Fibroblast of villous mesenchyme (primary cell): ENCODE data around the gene SPN. TPM values are rescaled to one million over a fixed set of nuclear protein-coding genes. Genes with fewer than 3 reads are reported as not detected.
"Not testable (repeated sequence)": the region's sequence is repeated elsewhere in the genome, so short reads cannot be mapped to it uniquely, and the experiment has no call there.

Experiments
- DNase-seq: peaks from one replicate; pipeline ENCODE4 v3.0.0-alpha.2; 2010; ENCODE audit warnings: low read depth
- H3K4me3 ChIP-seq: 2 replicates; pipeline ENCODE4 v1.5.1; 2011; ENCODE audit warnings: low read depth, mild to moderate bottlenecking, low read length
- total RNA-seq: library from RNA; depleted of rRNA; stranded (reverse); fragments of >200 nt; gene quantifications from 2 replicates; pipeline ENCODE4 v1.2.3, GENCODE V29; 2012
- TF ChIP-seq, protein P1 (sequence below): IDR thresholded peaks from 2 replicates; pipeline ENCODE4 v1.5.1; 2012; ENCODE audit warnings: low read depth, mild to moderate bottlenecking, low read length; ENCODE audit not compliant: insufficient read depth

Gene SPN, protein sequence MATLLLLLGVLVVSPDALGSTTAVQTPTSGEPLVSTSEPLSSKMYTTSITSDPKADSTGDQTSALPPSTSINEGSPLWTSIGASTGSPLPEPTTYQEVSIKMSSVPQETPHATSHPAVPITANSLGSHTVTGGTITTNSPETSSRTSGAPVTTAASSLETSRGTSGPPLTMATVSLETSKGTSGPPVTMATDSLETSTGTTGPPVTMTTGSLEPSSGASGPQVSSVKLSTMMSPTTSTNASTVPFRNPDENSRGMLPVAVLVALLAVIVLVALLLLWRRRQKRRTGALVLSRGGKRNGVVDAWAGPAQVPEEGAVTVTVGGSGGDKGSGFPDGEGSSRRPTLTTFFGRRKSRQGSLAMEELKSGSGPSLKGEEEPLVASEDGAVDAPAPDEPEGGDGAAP
- not detected in 2 replicates for total RNA-seq

DNA sequence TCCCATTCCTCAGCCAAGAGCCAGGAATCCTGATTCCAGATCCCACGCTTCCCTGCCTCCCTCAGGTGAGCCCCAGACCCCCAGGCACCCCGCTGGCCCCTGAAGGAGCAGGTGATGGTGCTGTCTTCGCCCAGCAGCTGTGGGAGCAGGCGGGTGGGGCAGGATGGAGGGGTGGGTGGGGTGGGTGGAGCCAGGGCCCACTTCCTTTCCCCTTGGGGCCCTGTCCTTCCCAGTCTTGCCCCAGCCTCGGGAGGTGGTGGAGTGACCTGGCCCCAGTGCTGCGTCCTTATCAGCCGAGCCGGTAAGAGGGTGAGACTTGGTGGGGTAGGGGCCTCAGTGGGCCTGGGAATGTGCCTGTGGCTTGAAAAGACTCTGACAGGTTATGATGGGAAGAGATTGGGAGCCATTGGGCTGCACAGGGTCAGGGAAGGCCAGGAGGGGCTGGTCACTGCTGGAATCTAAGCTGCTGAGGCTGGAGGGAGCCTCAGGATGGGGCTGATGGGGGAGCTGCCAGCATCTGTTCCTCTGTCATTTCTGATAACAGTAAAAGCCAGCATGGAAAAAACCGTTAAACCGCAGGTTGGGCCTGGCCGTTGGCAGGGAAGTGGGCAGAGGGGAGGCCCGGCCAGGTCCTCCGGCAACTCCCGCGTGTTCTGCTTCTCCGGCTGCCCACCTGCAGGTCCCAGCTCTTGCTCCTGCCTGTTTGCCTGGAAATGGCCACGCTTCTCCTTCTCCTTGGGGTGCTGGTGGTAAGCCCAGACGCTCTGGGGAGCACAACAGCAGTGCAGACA is at the start of gene SPN:
TSS of gene SPN (plus strand) at position 232 of the 791 bp plus-strand sequence. CDS start at position 714, 482 bp downstream.
- no peak within 1 kb of the TSS for H3K4me3 ChIP-seq
- no peak for DNase-seq
- TF ChIP-seq, protein P1, sequence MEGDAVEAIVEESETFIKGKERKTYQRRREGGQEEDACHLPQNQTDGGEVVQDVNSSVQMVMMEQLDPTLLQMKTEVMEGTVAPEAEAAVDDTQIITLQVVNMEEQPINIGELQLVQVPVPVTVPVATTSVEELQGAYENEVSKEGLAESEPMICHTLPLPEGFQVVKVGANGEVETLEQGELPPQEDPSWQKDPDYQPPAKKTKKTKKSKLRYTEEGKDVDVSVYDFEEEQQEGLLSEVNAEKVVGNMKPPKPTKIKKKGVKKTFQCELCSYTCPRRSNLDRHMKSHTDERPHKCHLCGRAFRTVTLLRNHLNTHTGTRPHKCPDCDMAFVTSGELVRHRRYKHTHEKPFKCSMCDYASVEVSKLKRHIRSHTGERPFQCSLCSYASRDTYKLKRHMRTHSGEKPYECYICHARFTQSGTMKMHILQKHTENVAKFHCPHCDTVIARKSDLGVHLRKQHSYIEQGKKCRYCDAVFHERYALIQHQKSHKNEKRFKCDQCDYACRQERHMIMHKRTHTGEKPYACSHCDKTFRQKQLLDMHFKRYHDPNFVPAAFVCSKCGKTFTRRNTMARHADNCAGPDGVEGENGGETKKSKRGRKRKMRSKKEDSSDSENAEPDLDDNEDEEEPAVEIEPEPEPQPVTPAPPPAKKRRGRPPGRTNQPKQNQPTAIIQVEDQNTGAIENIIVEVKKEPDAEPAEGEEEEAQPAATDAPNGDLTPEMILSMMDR = no peak

DNA sequence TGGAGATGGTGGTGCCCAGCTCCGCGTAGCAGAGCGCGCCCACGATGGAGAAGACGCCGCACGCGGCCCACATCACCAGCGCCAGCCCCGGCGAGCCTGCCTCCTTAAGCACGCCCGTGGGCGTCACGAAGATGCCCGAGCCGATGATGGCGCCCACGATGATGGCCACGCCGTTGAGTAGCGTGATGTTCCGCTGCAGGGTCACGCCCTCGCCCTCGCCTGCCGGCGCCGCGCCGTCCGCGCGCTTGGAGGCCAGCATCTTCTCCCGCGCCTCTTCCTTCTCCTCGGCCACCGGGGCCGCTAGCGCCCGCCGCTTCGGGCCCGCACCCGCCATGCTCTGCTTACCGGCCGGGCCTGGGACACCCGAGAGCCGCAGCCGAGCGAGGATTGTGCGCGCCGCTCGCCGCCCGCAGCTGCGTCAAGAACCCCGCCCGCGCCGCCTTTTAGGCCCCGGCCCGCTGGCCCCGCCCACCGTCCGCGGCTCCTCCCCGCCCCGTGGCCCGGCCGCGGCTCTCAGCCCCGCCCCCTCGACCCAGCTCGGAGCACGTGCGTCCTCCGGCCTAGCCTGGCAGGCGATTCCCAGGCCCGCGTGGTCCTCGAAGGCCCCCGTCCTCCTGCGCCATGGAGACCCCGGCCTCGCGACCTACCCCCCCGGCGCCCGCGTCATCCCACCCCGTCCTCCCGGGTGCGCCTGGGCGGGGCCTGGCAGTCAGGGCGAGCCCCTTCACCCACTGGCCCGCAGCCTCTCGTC is 49.6 kb upstream of the SPN start:
- peak overlapping the region; percentile 71 for H3K4me3 ChIP-seq
- DNase-seq = peak; percentile 73

DNA sequence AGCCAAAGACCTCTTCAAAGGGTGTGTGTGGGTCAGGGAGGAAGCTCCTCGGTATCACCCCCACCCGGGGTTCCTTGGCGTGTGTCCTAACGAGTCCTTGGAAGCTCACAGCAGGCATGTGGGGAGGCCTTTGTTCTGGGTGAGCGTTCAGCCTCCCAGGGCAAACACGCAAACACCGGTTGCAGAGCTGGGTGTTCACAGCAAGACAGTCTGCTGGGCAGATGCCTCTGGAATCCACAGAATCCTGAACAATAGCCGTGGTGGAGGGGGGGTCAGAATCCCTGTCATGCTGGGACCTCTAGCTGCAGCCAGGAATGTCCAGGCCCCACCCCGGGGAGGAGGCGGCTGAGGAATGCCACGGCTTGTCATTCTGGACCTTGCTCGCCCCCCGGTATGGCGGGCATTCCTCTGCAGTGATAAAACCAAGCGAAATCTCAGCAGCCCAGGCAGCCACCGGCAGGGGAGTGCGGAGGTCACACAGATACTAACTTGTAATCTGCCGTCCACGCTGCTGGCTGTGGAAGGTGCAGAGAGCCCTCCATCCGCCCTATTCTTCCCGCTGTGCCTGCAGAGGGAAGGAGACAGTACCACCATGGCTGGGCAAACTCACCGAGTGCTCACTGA is 48.2 kb upstream of the SPN start:
- H3K4me3 ChIP-seq = not testable (repeated sequence)
- TF ChIP-seq, protein P1 = peak; percentile 8
- peak; percentile 25 for DNase-seq

DNA sequence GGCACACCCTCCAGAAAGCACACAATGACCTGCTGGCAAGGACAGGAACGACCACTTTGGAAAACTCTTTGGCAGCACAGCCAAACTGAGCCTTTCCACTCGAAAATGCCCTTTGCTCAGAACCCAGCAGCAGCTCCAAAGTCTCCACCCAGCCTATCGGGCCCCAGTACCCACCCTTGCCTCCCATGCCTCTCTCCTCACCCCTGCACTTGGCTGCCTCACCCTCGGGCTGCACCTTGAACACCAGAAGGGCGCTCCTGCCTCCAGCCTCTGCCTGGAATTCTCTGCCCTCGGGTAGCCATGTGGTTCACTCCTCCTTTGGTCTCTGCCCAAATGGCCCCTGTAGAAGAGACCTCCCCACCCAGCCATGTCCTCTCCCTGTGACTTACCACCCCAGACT is 46.9 kb upstream of the SPN start:
- not testable (repeated sequence) for H3K4me3 ChIP-seq, DNase-seq

DNA sequence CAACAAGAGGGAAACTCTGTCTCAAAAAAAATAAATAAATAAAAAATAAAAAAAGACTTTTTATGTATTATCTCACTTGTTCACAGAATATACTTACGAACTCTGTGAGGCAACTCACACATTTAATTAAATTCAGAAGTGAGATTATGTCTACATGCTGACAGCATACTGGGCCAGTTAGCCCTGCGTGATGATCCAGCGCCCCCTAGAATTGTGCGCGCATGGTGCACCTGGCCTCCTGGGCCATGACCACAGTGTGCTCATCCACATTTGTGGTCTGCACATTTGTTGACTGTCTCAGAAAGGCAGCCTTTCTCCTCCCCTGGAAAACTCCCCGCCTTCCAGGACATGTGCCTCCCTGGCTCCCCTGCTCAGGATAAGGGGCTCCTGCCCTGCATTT is 42.5 kb upstream of the SPN start:
- DNase-seq = not testable (repeated sequence)

DNA sequence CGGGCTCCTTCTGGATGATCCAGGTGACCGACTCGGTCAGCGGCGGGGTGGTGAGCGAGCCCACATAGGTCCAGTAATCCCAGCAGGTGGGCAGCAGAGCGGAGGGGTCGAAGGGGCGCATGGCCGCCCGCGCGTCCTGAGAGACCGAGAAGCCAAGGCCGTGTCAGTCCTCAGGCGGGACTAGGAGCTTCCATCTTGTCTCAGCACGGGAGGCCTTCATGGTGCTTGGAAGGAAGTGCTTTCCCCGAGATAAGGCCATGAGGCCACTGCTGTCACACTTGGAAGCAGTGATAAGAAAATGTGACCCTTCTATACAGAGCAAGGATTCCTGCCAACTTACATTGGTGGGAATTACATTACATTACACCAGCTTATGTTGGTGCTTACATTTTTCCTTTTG is 40.3 kb upstream of the SPN start:
- not testable (repeated sequence) for DNase-seq, H3K4me3 ChIP-seq

More for the DNA sequence above, 42.5 kb upstream of the SPN start:
- not testable (repeated sequence) for H3K4me3 ChIP-seq

DNA sequence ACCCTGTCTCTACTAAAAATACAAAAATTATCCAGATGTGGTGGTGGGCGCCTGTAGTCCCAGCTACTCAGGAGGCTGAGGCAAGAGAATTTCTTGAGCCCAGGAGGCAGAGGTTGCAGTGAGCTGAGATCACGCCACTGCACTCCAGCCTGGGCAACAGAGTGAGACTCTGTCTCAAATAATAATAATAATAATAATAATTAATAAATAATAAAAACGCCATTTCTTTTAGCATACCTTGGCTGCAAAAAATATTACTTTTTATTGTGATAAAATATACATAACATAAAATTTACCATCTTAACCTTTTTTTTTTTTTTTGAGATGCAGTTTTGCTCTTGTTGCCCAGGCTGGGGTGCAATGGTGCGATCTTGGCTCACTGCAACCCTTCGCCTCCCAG is 39.8 kb upstream of the SPN start:
- not testable (repeated sequence) for H3K4me3 ChIP-seq, DNase-seq

DNA sequence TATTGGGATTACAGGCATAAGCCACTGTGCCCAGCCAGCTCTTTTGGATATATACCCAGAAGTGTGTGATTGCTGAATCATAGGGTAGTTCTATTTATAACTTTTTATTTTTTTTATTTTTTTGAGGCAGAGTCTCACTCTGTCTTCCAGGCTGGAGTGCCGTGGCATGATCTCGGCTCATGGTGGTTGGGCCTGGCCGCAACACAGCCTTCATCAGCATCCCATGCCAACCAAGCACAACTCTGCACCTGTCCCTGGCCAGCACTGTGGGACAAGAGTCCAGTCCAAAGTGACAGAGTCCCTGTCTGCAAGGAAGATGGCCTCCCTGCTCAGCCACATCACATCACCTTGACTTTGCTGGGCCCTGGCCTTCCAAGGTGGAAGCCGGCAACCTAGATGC is 37.9 kb upstream of the SPN start:
- DNase-seq, H3K4me3 ChIP-seq: not testable (repeated sequence)

DNA sequence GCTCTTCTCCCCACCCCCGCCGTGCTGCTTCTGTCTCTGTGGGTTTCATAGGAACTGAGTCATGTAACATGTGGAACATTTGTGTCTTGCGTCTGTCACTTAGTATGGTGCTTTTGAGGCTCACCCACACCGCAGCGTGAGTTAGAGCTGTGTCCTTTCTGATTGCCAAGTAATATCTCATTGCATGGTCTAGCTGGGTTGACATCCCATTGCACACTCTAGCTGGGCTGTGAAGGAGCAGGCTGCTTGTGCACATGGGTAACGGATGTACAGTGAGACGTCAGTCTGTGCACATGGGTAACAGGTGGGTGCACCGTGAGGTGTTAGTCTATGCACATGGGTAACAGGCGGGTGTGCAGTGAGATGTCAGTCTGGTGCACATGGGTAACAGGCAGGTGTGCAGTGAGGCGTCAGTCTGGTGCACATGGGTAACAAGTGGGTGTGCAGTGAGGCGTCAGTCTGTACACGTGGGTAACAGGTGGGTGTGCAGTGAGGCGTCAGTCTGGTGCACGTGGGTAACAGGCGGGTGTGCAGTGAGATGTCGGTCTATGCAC is 36.2 kb upstream of the SPN start:
- not testable (repeated sequence) for DNase-seq, H3K4me3 ChIP-seq

DNA sequence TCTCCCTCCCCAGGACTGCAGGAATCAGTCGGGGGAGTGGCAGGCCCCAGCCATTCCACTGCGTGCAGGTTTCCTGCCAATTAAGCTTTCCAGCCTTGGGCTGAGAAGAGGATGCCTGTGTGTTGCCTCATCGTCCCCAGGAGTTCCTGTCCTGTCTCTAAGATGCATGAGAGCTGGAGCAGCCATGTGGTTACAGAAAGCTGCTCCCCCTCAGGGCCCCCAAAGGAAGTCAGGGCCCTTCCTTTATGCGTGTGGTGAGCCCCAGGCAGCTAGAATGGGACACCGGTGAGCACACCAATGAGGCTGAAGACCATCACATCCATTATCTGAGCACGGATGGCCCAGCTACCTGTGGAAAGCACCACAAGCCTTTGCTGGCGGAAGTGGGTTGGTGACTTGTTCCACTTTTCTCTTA is 35.4 kb upstream of the SPN start:
- not testable (repeated sequence) for DNase-seq, H3K4me3 ChIP-seq

DNA sequence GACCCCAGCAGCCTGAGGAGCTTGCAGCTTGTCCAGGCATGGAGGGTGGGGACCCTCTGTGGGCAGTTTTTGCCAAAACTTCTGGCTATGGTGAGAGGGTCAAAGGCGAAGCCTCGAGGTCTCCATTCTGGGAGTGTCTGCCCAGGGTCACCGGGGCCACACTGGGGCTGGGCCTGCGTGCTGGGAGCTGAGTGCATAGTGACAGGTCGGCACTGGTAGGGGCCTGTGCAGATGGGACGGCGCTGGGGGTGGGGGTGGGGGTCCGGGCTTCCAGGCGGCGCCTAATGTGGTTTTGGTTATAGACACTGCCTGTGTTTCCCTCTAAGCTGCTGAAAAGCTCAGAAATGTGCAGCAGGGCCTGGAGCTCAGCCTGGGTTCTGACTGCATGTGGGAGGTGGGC is 34.3 kb upstream of the SPN start:
- not testable (repeated sequence) for DNase-seq

DNA sequence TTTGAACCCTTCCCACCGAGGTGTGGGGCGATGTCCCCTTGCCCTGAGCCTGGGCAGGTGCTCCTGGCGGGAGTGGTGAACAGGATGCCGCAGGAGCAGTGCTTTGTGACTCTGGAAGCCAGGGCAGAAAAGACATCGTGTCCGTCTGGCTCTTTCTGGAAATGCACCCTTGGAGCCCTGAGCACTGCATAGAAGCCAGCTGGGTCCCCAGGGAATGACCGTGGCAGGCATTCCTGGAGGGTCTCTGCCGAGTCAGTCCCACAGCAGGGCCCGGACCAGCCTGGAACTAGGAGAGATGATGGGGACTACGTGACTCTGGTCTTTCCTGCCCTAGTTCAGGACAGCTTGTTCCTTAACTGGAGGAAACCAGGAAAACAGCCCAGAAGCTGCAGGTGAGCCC is 33.7 kb upstream of the SPN start:
- not testable (repeated sequence) for DNase-seq

More for the DNA sequence above, 34.3 kb upstream of the SPN start:
- H3K4me3 ChIP-seq = not testable (repeated sequence)

DNA sequence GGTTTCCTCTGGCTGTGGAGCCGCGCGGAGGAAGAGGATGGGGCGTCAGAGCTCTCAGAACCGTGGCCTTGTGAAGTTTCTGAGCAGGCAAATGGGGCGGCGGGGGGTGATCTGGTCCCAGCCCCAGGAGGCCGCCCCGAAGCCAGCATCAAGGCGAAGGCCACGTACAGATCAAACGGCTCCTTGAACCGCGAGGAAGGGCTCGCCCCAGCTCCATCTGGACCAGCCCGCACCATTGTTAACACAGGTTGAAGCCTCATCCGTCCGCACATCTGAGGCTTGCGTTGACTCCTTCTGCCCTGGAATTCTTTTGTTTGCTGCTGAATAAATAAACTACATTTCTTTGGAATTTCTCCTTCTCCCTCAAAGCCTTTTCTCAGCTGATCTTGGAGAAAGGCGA is 31.4 kb upstream of the SPN start:
- DNase-seq, H3K4me3 ChIP-seq: not testable (repeated sequence)

More for the DNA sequence above, 33.7 kb upstream of the SPN start:
- H3K4me3 ChIP-seq = not testable (repeated sequence)

DNA sequence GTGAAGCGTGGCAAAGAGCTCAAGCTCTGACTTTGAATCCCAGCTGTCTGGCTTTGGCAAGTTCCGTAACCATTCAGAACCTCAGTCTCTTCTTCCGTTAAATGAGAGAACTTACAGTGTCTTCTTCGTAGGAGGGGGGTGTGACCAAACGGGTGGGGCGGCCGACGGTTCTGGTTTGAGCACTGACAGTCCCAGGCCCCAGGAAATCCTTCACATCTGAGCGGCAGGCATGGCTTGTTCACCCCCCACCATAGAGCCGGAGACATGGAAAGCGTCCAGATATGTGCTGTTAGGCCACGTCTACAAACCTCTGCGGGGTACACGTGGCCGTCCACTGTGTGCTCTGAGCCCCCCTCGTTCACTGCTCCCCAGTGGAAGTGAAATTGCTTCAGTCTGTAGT is 27.1 kb upstream of the SPN start:
- not testable (repeated sequence) for H3K4me3 ChIP-seq, DNase-seq

DNA sequence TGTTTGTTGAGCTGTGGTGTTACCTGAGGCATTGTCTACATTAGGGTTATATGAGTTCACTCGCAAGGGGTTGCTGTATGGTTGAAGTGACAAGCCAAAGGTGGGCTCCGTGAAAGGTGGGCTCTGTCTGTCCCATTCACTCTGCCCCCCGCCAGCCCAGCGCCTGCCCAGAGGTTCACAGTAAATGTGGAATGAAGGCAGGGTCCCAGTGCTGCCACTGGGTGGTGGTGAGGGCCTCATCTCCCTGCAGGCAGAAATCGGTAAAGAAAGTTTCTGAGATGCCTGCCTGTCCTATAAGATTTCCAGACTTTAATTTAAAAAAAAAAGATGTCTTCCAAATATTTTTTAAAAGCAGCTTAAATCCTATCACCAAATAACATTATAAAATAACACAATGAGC is 26.7 kb upstream of the SPN start:
- H3K4me3 ChIP-seq, DNase-seq: not testable (repeated sequence)

DNA sequence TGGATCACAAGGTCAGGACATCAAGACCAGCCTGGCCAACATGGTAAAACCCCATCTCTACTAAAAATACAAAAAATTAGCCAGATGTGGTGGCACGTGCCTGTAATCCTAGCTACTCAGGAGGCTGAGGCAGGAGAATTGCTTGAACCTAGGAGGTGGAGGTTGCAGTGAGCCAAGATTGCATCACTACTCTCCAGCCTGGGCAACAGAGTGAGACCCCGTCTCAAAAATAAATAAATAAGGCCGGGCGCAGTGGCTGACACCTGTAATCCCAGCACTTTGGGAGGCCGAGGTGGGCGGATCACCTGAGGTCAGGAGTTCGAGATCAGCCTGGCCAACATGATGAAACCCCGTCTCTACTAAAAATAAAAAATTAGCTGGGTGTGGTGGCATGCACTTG is 24.3 kb upstream of the SPN start:
- not testable (repeated sequence) for H3K4me3 ChIP-seq, DNase-seq
